Endothelial cell of umbilical vein (primary cell): ENCODE measurements around the gene SORCS1. TPM values are rescaled to one million over a fixed set of nuclear protein-coding genes. Genes with fewer than 3 reads are reported as not detected.

ENCODE experiments used
- BruUV-seq: library from RNA; stranded (reverse); fragments of 400-500 nt; replicated peaks from 2 replicates; lab custom pipeline; 2021; lab: Mats Ljungman, UMichigan
- CTCF ChIA-PET: fragments of 300-600, 350-600 bp; sonication (Branson Sonifier 250); formaldehyde crosslinking; loops from one replicate; lab custom pipeline; 2021; ENCODE audit warnings: antibody characterized with exemption, inconsistent platforms; lab: Charles Lee
- POLR2A ChIA-PET: fragments of 300-600, 350-600 bp; sonication (Branson Sonifier 250); formaldehyde crosslinking; loops from one replicate; lab custom pipeline; 2021; ENCODE audit warnings: antibody characterized with exemption, inconsistent platforms; lab: Charles Lee
- DNase-seq: peaks from one replicate; pipeline ENCODE4 v3.0.0-alpha.2; 2011; ENCODE audit warnings: low read depth, low spot score
- FAIRE-seq: peaks from 2 replicates; lab custom pipeline; 2011; peaks lifted over from hg19 to GRCh38; lab: Jason Lieb, UNC
- H2AFZ ChIP-seq: 2 replicates; pipeline ENCODE4 v1.6.0; 2012; ENCODE audit warnings: low read depth, low read length, control low read depth, inconsistent platforms
- H3K27ac ChIP-seq: 2 replicates; pipeline ENCODE4 v1.5.1; 2011; ENCODE audit warnings: low read depth, mild to moderate bottlenecking, control low read depth, low read length, moderate library complexity; ENCODE audit not compliant: insufficient read depth
- H3K27me3 ChIP-seq, 2 experiments: 2 replicates each; pipeline versions ENCODE4 v1.6.0 to v1.6.1; 2011; ENCODE audit warnings: low read length in 2 of 2, mixed read lengths in 1 of 2; ENCODE audit not compliant: control insufficient read depth in 2 of 2, insufficient read depth in 2 of 2
- H3K36me3 ChIP-seq, 2 experiments: 2 replicates in 1 of 2; 3 replicates in 1 of 2; pipeline ENCODE4 v1.5.1; 2011; ENCODE audit warnings: low read length in 2 of 2, mild to moderate bottlenecking in 1 of 2, moderate library complexity in 1 of 2; ENCODE audit not compliant: control insufficient read depth in 2 of 2, insufficient read depth in 2 of 2; ENCODE audit errors: extremely low read depth in 1 of 2
- H3K4me1 ChIP-seq: 3 replicates; pipeline ENCODE4 v1.5.1; 2011; ENCODE audit warnings: mild to moderate bottlenecking, low read length; ENCODE audit not compliant: control insufficient read depth, insufficient read depth; ENCODE audit errors: extremely low read depth
- H3K4me2 ChIP-seq: 2 replicates; pipeline ENCODE4 v1.6.1; 2011; ENCODE audit warnings: low read length, control low read depth, mixed read lengths; ENCODE audit not compliant: insufficient read depth
- H3K4me3 ChIP-seq, 3 experiments: fragments of 200-600 bp in 1 of 3; sonication (generic), shearing (Covaris generic) in 1 of 3; replicated peaks in 1 of 3; 2 replicates each; pipeline ENCODE4 v1.5.1; 2011 to 2016; ENCODE audit warnings: control low read depth in 3 of 3, low read length in 3 of 3, mild to moderate bottlenecking in 2 of 3, inconsistent platforms in 1 of 3, low read depth in 1 of 3, moderate library complexity in 1 of 3; ENCODE audit not compliant: insufficient read depth in 1 of 3
- H3K79me2 ChIP-seq: 2 replicates; pipeline ENCODE4 v1.6.0; 2012; ENCODE audit warnings: low read length, inconsistent platforms; ENCODE audit not compliant: control insufficient read depth, insufficient read depth
- H3K9ac ChIP-seq: replicated peaks from 2 replicates; pipeline ENCODE3; 2011; ENCODE audit warnings: low read length, control low read depth; ENCODE audit not compliant: insufficient read depth; ENCODE audit errors: extremely low read depth
- H3K9me1 ChIP-seq: replicated peaks from 3 replicates; pipeline ENCODE4 v1.6.0; 2011; ENCODE audit warnings: mild to moderate bottlenecking, low read length; ENCODE audit not compliant: control insufficient read depth, insufficient read depth; ENCODE audit errors: extremely low read depth
- H3K9me3 ChIP-seq: replicated peaks from 2 replicates; pipeline ENCODE4 v1.5.1; 2012; ENCODE audit warnings: low read length, inconsistent platforms; ENCODE audit not compliant: control insufficient read depth, insufficient read depth
- H4K20me1 ChIP-seq: replicated peaks from 2 replicates; pipeline ENCODE3; 2011; ENCODE audit warnings: mild to moderate bottlenecking, low read length; ENCODE audit not compliant: control insufficient read depth, insufficient read depth; ENCODE audit errors: extremely low read depth
- CTCF ChIP-seq, 2 donors: IDR thresholded peaks; 1 replicate in 1 of 2; 2 replicates in 1 of 2; pipeline ENCODE4 v1.5.1; 2011; ENCODE audit warnings: low read length in 2 of 2, mild to moderate bottlenecking in 2 of 2, moderate library complexity in 2 of 2, control low read depth in 1 of 2, inconsistent platforms in 1 of 2, low read depth in 1 of 2; ENCODE audit not compliant: insufficient read depth in 1 of 2; ENCODE audit errors: extremely low read depth in 1 of 2
- EZH2 ChIP-seq: IDR thresholded peaks from 2 replicates; pipeline ENCODE4 v1.6.1; 2012; ENCODE audit warnings: borderline replicate concordance, low read depth, mild to moderate bottlenecking, moderate library complexity, low read length, inconsistent platforms; ENCODE audit not compliant: severe bottlenecking
- FOS ChIP-seq: IDR thresholded peaks from 2 replicates; pipeline ENCODE4 v1.6.1; 2011; ENCODE audit warnings: mild to moderate bottlenecking, low read length, moderate library complexity, borderline replicate concordance; ENCODE audit not compliant: insufficient read depth
- GATA2 ChIP-seq: IDR thresholded peaks from 2 replicates; pipeline ENCODE4 v1.7.0; 2011; ENCODE audit warnings: low read depth, mild to moderate bottlenecking, moderate library complexity, mixed read lengths, low read length; ENCODE audit not compliant: insufficient read length, insufficient read depth
- JUN ChIP-seq: IDR thresholded peaks from 2 replicates; pipeline ENCODE4 v1.6.1; 2011; ENCODE audit warnings: borderline replicate concordance, low read depth; ENCODE audit not compliant: insufficient read length, insufficient read depth
- MAX ChIP-seq: IDR thresholded peaks from 2 replicates; pipeline ENCODE4 v1.6.1; 2011; ENCODE audit not compliant: insufficient read depth, insufficient read length
- MYC ChIP-seq: IDR thresholded peaks from one replicate; pipeline ENCODE4 v1.6.1; 2011; ENCODE audit warnings: mild to moderate bottlenecking, low read depth, low read length
- POLR2A ChIP-seq: IDR thresholded peaks from 2 replicates; pipeline ENCODE4 v1.6.1; 2012; ENCODE audit warnings: low read depth, mild to moderate bottlenecking, control low read depth, low read length
- POLR2AphosphoS5 ChIP-seq: IDR thresholded peaks from 2 replicates; pipeline ENCODE4 v1.6.1; 2012; ENCODE audit warnings: low read depth, mild to moderate bottlenecking, control low read depth, low read length, moderate library complexity; ENCODE audit not compliant: insufficient read depth
- dilution Hi-C: fragments of 300-500 bp; cut with MboI; formaldehyde crosslinking; loops from one replicate; pipeline ENCODE4 v1.15.0; 2019; ENCODE audit warnings: low sequenced_read_pairs; ENCODE audit not compliant: extremely low pct_ligation_motif_present
- intact Hi-C: fragments of 100-400 bp; cut with micrococcal nuclease; formaldehyde crosslinking; loops from one replicate; pipeline ENCODE4 v1.10.0; 2022
- polyA plus RNA-seq, 4 experiments: library from polyadenylated mRNA; depleted of rRNA in 3 of 4; stranded (reverse) in 3 of 4; unstranded in 1 of 4; fragments of >200 nt; gene quantifications; 2 replicates each; pipeline versions ENCODE4 v1.2.1 to v1.2.3, GENCODE V29; 2011 to 2012; ENCODE audit warnings: missing spikeins in 1 of 4
- total RNA-seq: library from RNA; stranded (reverse); gene quantifications from 2 replicates; pipeline ENCODE4 v1.2.3, GENCODE V29; 2021

SORCS1 gene
- total and polyA plus RNA-seq, 2 donors (not counting 3 experiments of a cell fraction or from before 2014, with no cell fraction given), result not detected

GRCh38 chr10:107043461-107043860 lies 121.0 kb downstream of the SORCS1 start:
- POLR2A ChIA-PET, result no interaction called here
- Histone ChIP-seq H3K27me3 (no peaks in the 10 kb centered on the region), H3K4me2 (no peak overlapping the region), H3K9me3 (no peaks in the 10 kb centered on the region), H4K20me1 (no peaks in the 10 kb centered on the region), H3K4me1 (no peaks in the 10 kb centered on the region), H3K9ac (no peak overlapping the region), H2AFZ (no peak overlapping the region), H3K79me2 (no peaks in the 10 kb centered on the region), H3K27ac (no peak overlapping the region), H3K36me3 (no peaks in the 10 kb centered on the region), H3K9me1 (no peaks in the 10 kb centered on the region), H3K4me3 (no peak overlapping the region)
- FAIRE-seq (no peak), DNase-seq (no peak)
- TF ChIP-seq CTCF (IDR thresholded peaks at IDR 0.05; ENCODE audit: extremely low read depth in 1 of 2, insufficient read depth in 1 of 2, low read depth in 1 of 2, low read length in 2 of 2) (no peak), POLR2A (no peak)
- CTCF ChIA-PET, result no interaction called here
- intact Hi-C loops, result no loop called here
- BruUV-seq, result no TSS peak
- dilution Hi-C loops, result no loop called here

GRCh38 chr10:107037192-107038122 lies 127.0 kb downstream of the SORCS1 start:
- no TSS peak for BruUV-seq
- no peak overlapping the region for H3K4me3 ChIP-seq
- dilution Hi-C loops (no loop called here), intact Hi-C loops (no loop called here)
- H3K9ac ChIP-seq, result no peak overlapping the region
- H3K79me2 ChIP-seq, result no peaks in the 10 kb centered on the region
- TF ChIP-seq MYC, result no peak
- no peak for TF ChIP-seq CTCF (IDR thresholded peaks at IDR 0.05; ENCODE audit: extremely low read depth in 1 of 2, insufficient read depth in 1 of 2, low read depth in 1 of 2, low read length in 2 of 2)
- no peak for TF ChIP-seq MAX
- no peak for TF ChIP-seq POLR2A
- no peak for TF ChIP-seq GATA2
- TF ChIP-seq JUN, result no peak
- TF ChIP-seq EZH2, result no peak
- no peak for TF ChIP-seq POLR2AphosphoS5
- TF ChIP-seq FOS, result no peak
- no peak overlapping the region for H2AFZ ChIP-seq
- no peaks in the 10 kb centered on the region for H3K36me3 ChIP-seq
- DNase-seq (no peak), FAIRE-seq (no peak)
- no peaks in the 10 kb centered on the region for H3K9me1 ChIP-seq
- no peaks in the 10 kb centered on the region for H3K4me1 ChIP-seq
- POLR2A ChIA-PET, result no interaction called here
- no peaks in the 10 kb centered on the region for H4K20me1 ChIP-seq
- CTCF ChIA-PET, result no interaction called here
- H3K9me3 ChIP-seq, result peaks cover 2% of the 10 kb centered on the region
- no peaks in the 10 kb centered on the region for H3K27me3 ChIP-seq
- H3K4me2 ChIP-seq, result no peak overlapping the region
- H3K27ac ChIP-seq, result no peak overlapping the region
